HG03025 (cell line): ENCODE results near the gene NAA10.

Experiments used
- ATAC-seq: cut with Tn5 transposase; IDR thresholded peaks from one replicate; pipeline ENCODE4 v1.9.1; 2021; ENCODE audit warnings: mild to moderate bottlenecking, moderate library complexity; ENCODE audit not compliant: unreplicated experiment, low FRiP score

NAA10 gene

GRCh38 chrX:153967536-153968224 lies 32.8 kb upstream of the NAA10 start:
- ATAC-seq, result no peak

GRCh38 chrX:153966841-153967535 lies 32.2 kb upstream of the NAA10 start:
- no peak for ATAC-seq

GRCh38 chrX:153966283-153966688 lies 31.4 kb upstream of the NAA10 start:
- ATAC-seq, result no peak

GRCh38 chrX:153965406-153965805 lies 30.6 kb upstream of the NAA10 start:
- no peak for ATAC-seq

- no peak for ATAC-seq
These were observed 29.3 kb upstream of the NAA10 start for GRCh38 chrX:153964105-153964504.

- no peak for ATAC-seq
These were observed 28.7 kb upstream of the NAA10 start for GRCh38 chrX:153963546-153963945.

- no peak for ATAC-seq
These were observed 26.5 kb upstream of the NAA10 start for GRCh38 chrX:153961292-153961691.

- no peak for ATAC-seq
These were observed 25.9 kb upstream of the NAA10 start for GRCh38 chrX:153960786-153961185.

GRCh38 chrX:153960077-153960476 lies 25.2 kb upstream of the NAA10 start:
- no peak for ATAC-seq

GRCh38 chrX:153959649-153960048 lies 24.8 kb upstream of the NAA10 start:
- ATAC-seq, result no peak

- ATAC-seq, result no peak
These were observed 23.8 kb upstream of the NAA10 start for GRCh38 chrX:153958605-153959004.

GRCh38 chrX:153957224-153957623 lies 22.4 kb upstream of the NAA10 start:
- no peak for ATAC-seq

- ATAC-seq, result no peak
These were observed 21.4 kb upstream of the NAA10 start for GRCh38 chrX:153956044-153956907.

- ATAC-seq, result no peak
These were observed 20.4 kb upstream of the NAA10 start for GRCh38 chrX:153955228-153955732.

GRCh38 chrX:153954558-153955227 lies 19.9 kb upstream of the NAA10 start:
- no peak for ATAC-seq

GRCh38 chrX:153953892-153954557 lies 19.2 kb upstream of the NAA10 start:
- no peak for ATAC-seq

- ATAC-seq, result no peak
These were observed 18.5 kb upstream of the NAA10 start for GRCh38 chrX:153953342-153953830.

- ATAC-seq, result no peak
These were observed 17.7 kb upstream of the NAA10 start for GRCh38 chrX:153952373-153953026.

- no peak for ATAC-seq
These were observed 17.0 kb upstream of the NAA10 start for GRCh38 chrX:153951683-153952372.
